ENCODE data around the gene CAPN15.
"Not testable (repeated sequence)": the region's sequence is repeated elsewhere in the genome, so short reads cannot be mapped to it uniquely, and the experiment has no call there.

Gene CAPN15

DNA sequence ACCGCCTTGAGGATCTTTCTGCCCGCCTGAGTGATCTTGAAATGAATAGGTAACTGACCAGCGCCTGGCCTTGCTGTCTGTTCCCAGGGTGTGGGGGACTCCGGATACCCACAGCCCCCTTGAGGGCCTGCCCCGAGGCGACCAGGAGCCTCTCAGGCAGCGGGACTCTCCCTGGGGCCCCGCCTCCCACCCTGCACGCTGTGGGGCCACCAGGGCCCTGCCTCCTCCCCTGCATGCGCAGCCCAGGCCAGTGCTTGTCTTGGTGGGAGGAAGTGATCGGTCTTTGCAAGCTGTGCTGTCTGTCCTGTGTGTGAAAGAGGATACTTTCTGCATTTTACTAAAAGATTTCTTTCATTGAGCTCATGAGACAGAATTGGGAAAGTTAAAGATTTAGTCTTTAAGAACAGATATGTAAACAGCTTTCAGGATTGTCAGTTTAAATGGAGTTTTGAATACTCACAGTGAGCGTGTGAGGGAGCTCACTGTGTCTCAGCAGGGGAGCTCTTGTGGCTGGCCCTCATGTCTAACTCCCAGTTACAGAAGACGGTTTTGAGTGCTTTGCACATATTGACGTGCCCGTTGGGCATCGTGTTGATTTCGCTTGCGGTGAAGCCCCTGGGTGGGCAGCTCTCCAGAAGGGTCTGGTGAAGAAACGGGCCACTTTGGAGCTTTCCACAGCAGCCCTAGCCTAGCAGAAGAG, 36.1 kb upstream of the CAPN15 start:
- TF ChIP-seq, protein P1, sequence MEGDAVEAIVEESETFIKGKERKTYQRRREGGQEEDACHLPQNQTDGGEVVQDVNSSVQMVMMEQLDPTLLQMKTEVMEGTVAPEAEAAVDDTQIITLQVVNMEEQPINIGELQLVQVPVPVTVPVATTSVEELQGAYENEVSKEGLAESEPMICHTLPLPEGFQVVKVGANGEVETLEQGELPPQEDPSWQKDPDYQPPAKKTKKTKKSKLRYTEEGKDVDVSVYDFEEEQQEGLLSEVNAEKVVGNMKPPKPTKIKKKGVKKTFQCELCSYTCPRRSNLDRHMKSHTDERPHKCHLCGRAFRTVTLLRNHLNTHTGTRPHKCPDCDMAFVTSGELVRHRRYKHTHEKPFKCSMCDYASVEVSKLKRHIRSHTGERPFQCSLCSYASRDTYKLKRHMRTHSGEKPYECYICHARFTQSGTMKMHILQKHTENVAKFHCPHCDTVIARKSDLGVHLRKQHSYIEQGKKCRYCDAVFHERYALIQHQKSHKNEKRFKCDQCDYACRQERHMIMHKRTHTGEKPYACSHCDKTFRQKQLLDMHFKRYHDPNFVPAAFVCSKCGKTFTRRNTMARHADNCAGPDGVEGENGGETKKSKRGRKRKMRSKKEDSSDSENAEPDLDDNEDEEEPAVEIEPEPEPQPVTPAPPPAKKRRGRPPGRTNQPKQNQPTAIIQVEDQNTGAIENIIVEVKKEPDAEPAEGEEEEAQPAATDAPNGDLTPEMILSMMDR (conservative IDR thresholded peaks at IDR 0.05; ENCODE audit: low read depth, low read length), result no peak
- DNase-seq (ENCODE audit: low read depth), result no peak
- no peak overlapping the region for H3K4me3 ChIP-seq (ENCODE audit: low read length)

DNA sequence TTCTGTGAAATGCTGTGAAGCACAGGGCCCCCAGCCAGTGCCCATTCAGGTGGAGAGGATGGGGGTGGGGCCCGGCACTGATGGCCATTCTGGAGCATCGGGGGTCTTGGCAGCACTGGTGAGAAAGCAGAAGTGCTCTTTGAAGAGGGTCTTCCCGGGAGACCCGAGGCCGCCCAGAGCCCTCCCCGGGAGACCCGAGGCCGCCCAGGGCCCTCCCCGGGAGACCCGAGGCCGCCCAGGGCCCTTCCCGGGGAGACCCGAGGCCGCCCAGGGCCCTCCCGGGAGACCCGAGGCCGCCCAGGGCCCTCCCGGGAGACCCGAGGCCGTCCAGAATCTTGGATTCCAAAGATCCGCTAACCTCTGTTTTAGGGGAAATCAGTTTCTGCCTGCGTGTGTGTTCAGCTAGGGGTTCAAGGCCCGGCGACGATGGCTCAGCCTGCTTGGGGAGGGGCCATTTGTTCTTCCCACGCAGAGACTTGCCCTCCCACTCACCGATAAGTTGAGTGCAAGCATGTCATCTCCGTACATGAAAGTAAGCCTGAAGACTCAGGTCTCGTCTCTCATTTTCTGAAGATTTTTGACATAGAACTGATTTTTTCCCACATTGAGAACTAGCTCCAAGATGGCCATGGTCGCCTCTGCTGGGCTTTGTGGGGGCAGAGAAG, 35.2 kb upstream of the CAPN15 start:
- no peak for DNase-seq (ENCODE audit: low read depth)
- TF ChIP-seq, protein P1 (conservative IDR thresholded peaks at IDR 0.05; ENCODE audit: low read depth, low read length), result no peak
- H3K4me3 ChIP-seq (ENCODE audit: low read length), result no peak overlapping the region

DNA sequence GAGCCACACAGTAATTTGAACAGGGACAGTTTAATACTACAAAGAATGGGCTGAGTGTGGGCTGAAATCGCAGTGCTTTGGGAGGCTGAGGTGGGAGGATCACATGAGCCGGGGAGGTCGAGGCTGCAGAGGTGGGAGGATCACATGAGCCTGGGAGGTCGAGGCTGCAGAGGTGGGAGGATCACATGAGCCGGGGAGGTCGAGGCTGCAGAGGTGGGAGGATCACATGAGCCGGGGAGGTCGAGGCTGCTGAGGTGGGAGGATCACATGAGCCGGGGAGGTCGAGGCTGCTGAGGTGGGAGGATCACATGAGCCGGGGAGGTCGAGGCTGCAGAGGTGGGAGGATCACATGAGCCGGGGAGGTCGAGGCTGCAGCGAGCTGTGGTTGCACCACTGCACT, 32.8 kb upstream of the CAPN15 start:
- not testable (repeated sequence) for H3K4me3 ChIP-seq (ENCODE audit: low read length); DNase-seq (ENCODE audit: low read depth)

DNA sequence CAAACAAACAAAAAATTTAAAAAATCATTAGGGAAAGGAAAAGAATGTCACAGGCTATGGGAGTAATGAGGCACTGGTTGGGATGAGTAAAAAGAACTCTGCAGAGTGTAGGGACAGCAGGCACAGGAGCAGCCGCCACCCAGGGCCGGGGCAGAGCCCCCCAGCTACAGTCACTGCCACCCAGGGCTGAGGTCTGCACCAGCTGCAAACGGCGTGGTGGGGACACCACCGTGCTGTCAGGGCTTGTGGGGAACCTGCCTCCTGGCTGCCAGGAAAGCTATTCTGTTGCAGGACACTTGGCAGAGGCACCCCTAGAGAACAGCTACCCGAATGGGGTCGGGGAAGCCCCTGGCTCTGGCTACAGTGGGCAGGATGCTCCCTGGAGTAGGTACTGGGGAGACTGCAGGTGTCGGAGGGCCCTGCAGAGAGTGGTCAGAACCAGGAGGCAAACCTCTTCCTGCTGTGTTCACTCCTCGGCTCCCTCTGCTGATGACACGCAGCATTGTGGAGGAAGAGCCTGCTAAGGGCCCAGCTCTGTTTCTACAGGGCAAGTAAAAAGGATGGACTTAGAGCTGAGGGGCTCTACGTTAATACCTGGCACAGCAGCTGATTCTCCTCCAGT, 32.3 kb upstream of the CAPN15 start:
- no peak for DNase-seq (ENCODE audit: low read depth)

DNA sequence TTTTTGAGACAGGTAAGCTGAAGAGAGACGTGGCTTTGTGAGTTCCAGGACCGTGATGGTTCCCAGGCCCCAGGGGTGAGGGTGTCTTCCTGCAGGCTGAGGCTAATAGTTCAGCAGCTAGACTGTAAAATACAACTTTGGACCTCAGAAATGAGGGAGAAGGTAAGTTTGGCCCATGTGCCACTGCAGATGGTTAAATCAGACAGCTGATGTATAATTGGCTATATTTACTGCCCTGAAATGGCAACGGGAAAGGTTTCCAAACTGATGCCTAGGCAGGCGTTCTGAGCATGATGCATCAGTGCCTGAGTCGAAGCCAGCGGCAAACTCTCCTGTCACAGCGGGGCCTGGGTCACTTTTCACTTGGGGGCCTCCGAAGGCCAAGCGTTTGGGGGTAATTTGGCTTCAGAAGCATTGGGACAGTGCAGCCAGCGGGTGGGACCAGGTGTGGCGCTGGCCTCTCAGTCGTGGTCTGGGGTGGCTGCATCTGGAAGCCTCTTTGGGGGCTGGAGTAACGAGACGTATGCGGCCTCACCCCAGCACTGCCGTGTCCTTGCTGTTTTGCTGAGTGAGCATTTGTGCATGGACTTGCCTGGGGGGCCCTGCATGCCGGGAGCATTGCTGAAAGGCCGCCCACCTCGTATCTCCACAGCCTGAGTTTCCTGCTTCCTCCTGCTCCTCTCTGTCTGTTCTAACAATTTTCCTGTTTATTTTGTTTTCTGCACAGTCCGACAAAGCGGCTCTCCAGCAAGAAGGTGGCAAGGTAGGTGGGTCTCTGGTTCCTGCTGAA, 31.2 kb upstream of the CAPN15 start:
- no peak overlapping the region for H3K4me3 ChIP-seq (ENCODE audit: low read length)
- TF ChIP-seq, protein P1 (conservative IDR thresholded peaks at IDR 0.05; ENCODE audit: low read depth, low read length), result no peak
- no peak for DNase-seq (ENCODE audit: low read depth)

More for the DNA sequence above, 32.3 kb upstream of the CAPN15 start:
- TF ChIP-seq, protein P1 (conservative IDR thresholded peaks at IDR 0.05; ENCODE audit: low read depth, low read length), result peak; percentile 63
- no peak overlapping the region for H3K4me3 ChIP-seq (ENCODE audit: low read length)

DNA sequence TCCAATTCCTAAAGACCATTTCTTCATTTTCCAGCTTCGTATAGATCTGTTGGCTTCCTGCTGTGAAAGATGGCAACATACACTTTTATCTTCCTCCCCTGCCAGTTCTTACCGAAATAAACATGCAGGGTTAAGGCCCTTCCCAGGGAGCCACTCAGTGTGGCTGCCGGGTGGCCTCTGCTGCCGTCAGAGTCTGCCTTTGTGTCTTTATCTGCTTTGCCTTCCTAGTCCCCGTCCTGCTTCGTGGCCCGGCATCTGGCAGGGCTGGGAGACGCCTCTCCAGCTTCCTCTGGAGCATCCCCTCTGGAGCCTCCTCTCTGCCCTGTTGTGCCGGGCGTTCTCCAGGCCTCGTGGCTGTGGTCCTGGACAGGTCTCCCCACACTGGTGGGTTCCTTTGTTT, 30.3 kb upstream of the CAPN15 start:
- no peak overlapping the region for H3K4me3 ChIP-seq (ENCODE audit: low read length)
- TF ChIP-seq, protein P1 (conservative IDR thresholded peaks at IDR 0.05; ENCODE audit: low read depth, low read length), result no peak
- DNase-seq (ENCODE audit: low read depth), result no peak

DNA sequence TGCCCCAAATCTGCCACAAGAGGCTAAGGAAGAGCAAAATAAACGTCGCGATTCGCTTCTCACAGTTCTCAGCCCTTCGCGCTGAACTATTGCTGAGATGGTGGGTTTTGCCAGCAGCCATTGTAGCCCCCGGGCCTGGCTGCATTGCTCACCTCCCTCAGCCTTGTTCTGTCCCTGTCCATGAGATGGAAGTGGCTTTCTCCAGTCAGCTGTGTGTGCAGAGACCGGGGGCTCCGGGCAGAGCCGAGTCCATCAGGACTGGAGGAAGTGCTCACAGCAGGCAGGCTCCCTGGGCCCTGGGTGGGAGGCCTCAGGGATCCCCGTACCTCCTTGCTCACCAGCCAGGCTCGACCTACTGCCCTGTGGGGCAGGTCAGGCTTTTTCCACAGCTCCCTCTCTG, 27.6 kb upstream of the CAPN15 start:
- no peak for DNase-seq (ENCODE audit: low read depth)
- no peak overlapping the region for H3K4me3 ChIP-seq (ENCODE audit: low read length)
- TF ChIP-seq, protein P1 (conservative IDR thresholded peaks at IDR 0.05; ENCODE audit: low read depth, low read length), result no peak

All from retinal pigment epithelial cell (primary cell).